K562 (cell line): Measurements from ENCODE around the gene FRRS1L. TPM values are rescaled to one million over a fixed set of nuclear protein-coding genes. Genes with fewer than 3 reads are reported as not detected.

ENCODE experiments used
- ATAC-seq: fragments of 200-7000 bp; cut with Tn5 transposase; 3 replicates; pipeline ENCODE4 v1.9.1; 2020; ENCODE audit warnings: moderate library complexity
- BruUV-seq: library from RNA; stranded (reverse); fragments of 400-500 nt; replicated peaks from 2 replicates; lab custom pipeline; 2021; lab: Mats Ljungman, UMichigan
- CTCF ChIA-PET: fragments of 300-600 bp; formaldehyde crosslinking; extraction: SDS; loops from one replicate; lab custom pipeline; 2021; ENCODE audit warnings: low intra/inter-chr PET ratio; lab: Yijun Ruan, JAX
- POLR2A ChIA-PET: fragments of 300-600, 350-650 bp; sonication (Branson Sonifier 250); formaldehyde crosslinking; extraction: SDS; loops from one replicate; lab custom pipeline; 2021; ENCODE audit warnings: antibody characterized with exemption, inconsistent platforms; lab: Yijun Ruan, JAX
- DNase-seq, 4 experiments: peaks; one replicate each; pipeline versions ENCODE4 v3.0.0 to v3.0.0-alpha.2; 2011 to 2018; ENCODE audit warnings: low spot score in 3 of 4, mixed read lengths in 3 of 4; ENCODE audit errors: extremely low read depth in 1 of 4
- FAIRE-seq: peaks from 2 replicates; lab custom pipeline; 2011; peaks lifted over from hg19 to GRCh38; lab: Jason Lieb, UNC
- H2AFZ ChIP-seq: 2 replicates; pipeline ENCODE4 v1.6.0; 2011; ENCODE audit warnings: low read depth, low read length, control low read depth, inconsistent platforms
- H3K27ac ChIP-seq: fragments of 200-600 bp; 3 replicates; pipeline ENCODE4 v1.8.0; 2011; ENCODE audit warnings: low read depth, mild to moderate bottlenecking, control low read depth, inconsistent platforms, low read length, moderate library complexity, mixed read lengths; ENCODE audit errors: extremely low read depth
- H3K27me3 ChIP-seq, 2 experiments: fragments of 300-600 bp in 1 of 2; 2 replicates in 1 of 2; 3 replicates in 1 of 2; pipeline versions ENCODE4 v1.6.0 to v1.8.0; 2011; ENCODE audit warnings: inconsistent platforms in 2 of 2, low read length in 2 of 2, mild to moderate bottlenecking in 1 of 2, mixed read lengths in 1 of 2, moderate library complexity in 1 of 2; ENCODE audit not compliant: control insufficient read depth in 2 of 2, insufficient read depth in 2 of 2
- H3K36me3 ChIP-seq: fragments of 300-600 bp; 3 replicates; pipeline ENCODE4 v1.8.0; 2011; ENCODE audit warnings: mild to moderate bottlenecking, low read length, inconsistent platforms; ENCODE audit not compliant: control insufficient read depth, insufficient read depth
- H3K4me1 ChIP-seq, 2 experiments: fragments of 200-600 bp in 1 of 2; replicated peaks in 1 of 2; 2 replicates in 1 of 2; 3 replicates in 1 of 2; pipeline versions ENCODE4 v1.5.1 to v1.8.0; 2011; ENCODE audit warnings: inconsistent platforms in 2 of 2, low read length in 2 of 2, mild to moderate bottlenecking in 1 of 2, mixed read lengths in 1 of 2, moderate library complexity in 1 of 2; ENCODE audit not compliant: control insufficient read depth in 2 of 2, insufficient read depth in 2 of 2
- H3K4me2 ChIP-seq: 2 replicates; pipeline ENCODE4 v1.6.1; 2011; ENCODE audit warnings: low read length, control low read depth, inconsistent platforms, mixed read lengths; ENCODE audit not compliant: insufficient read depth
- H3K4me3 ChIP-seq: fragments of 200-600 bp; sonication (generic), shearing (Covaris generic); 2 replicates; pipeline ENCODE4 v1.5.1; 2016; ENCODE audit warnings: control low read depth, inconsistent platforms
- H3K79me2 ChIP-seq: fragments of 200-600 bp; 3 replicates; pipeline ENCODE4 v1.8.0; 2011; ENCODE audit warnings: low read length, inconsistent platforms; ENCODE audit not compliant: control insufficient read depth, insufficient read depth
- H3K9ac ChIP-seq, 2 experiments: 2 replicates each; pipeline versions ENCODE4 v1.6.0 to v1.6.1; 2011; ENCODE audit warnings: low read depth in 2 of 2, low read length in 2 of 2, control low read depth in 1 of 2, inconsistent platforms in 1 of 2, mild to moderate bottlenecking in 1 of 2, mixed read lengths in 1 of 2; ENCODE audit not compliant: insufficient read depth in 1 of 2
- H3K9me1 ChIP-seq: one replicate; pipeline ENCODE4 v1.6.0; 2011; ENCODE audit warnings: inconsistent platforms, mild to moderate bottlenecking, low read length, moderate library complexity; ENCODE audit not compliant: control insufficient read depth, insufficient read depth
- H3K9me3 ChIP-seq: replicated peaks from 2 replicates; pipeline ENCODE4 v1.5.1; 2011; ENCODE audit warnings: low read depth, low read length, inconsistent platforms; ENCODE audit not compliant: control insufficient read depth, insufficient read depth
- H4K20me1 ChIP-seq: replicated peaks from 2 replicates; pipeline ENCODE4 v1.6.1; 2011; ENCODE audit warnings: low read length, inconsistent platforms, mixed read lengths; ENCODE audit not compliant: control insufficient read depth, insufficient read depth
- BRF1 ChIP-seq: IDR thresholded peaks from 3 replicates; pipeline ENCODE4 v1.6.1; 2011; ENCODE audit warnings: borderline replicate concordance, mild to moderate bottlenecking; ENCODE audit not compliant: insufficient read length; ENCODE audit errors: extremely low read depth
- C11orf30 ChIP-seq: fragments of 450-650 bp; IDR thresholded peaks from 2 replicates; pipeline ENCODE4 v1.6.1; 2016; ENCODE audit warnings: low read depth, mild to moderate bottlenecking
- CTCFL ChIP-seq: IDR thresholded peaks from 2 replicates; pipeline ENCODE4 v1.6.1; 2011; ENCODE audit warnings: borderline replicate concordance, low read depth, mild to moderate bottlenecking, moderate library complexity, low read length; ENCODE audit not compliant: insufficient read depth, poor library complexity, severe bottlenecking
- HDGF ChIP-seq: fragments of 450-650 bp; IDR thresholded peaks from 2 replicates; pipeline ENCODE4 v1.6.1; 2016
- HSF4 ChIP-seq: fragments of 250-450 bp; sonication (Bioruptor Pico); IDR thresholded peaks from 2 replicates; pipeline ENCODE4 v2.1.2; 2022; ENCODE audit warnings: mild to moderate bottlenecking, moderate library complexity, borderline replicate concordance
- NR1H2 ChIP-seq: sonication (generic); formaldehyde crosslinking; IDR thresholded peaks from 2 replicates; pipeline ENCODE4 v1.4.0; 2020; ENCODE audit warnings: mild to moderate bottlenecking, missing genetic modification reagents
- NR2F6 ChIP-seq: fragments of 450-650 bp; formaldehyde crosslinking; IDR thresholded peaks from 2 replicates; pipeline ENCODE4 v1.4.0; 2020; ENCODE audit warnings: mild to moderate bottlenecking
- RNF2 ChIP-seq: sonication (generic); IDR thresholded peaks from 2 replicates; pipeline ENCODE4 v1.6.1; 2016
- RUNX1 ChIP-seq: sonication (generic); IDR thresholded peaks from 2 replicates; pipeline ENCODE4 v1.6.1; 2016; ENCODE audit warnings: antibody characterized with exemption, low read depth
- SLC30A9 ChIP-seq: fragments of 250-450 bp; sonication (Bioruptor Pico); IDR thresholded peaks from 2 replicates; pipeline ENCODE4 v1.8.0; 2022; ENCODE audit warnings: mild to moderate bottlenecking, moderate library complexity
- SMAD1 ChIP-seq: fragments of 150-350 bp; IDR thresholded peaks from 2 replicates; pipeline ENCODE4 v1.6.1; 2014; ENCODE audit warnings: low read length, low read depth; ENCODE audit not compliant: partially characterized antibody
- STAG1 ChIP-seq: sonication (generic); formaldehyde crosslinking; IDR thresholded peaks from 2 replicates; pipeline ENCODE4 v1.5.0; 2020; ENCODE audit warnings: missing genetic modification reagents, borderline replicate concordance
- STAT5B ChIP-seq: fragments of 250-450 bp; sonication (Bioruptor Pico); IDR thresholded peaks from 2 replicates; pipeline ENCODE4 v1.8.0; 2021; ENCODE audit warnings: mild to moderate bottlenecking, inconsistent platforms
- TAF15 ChIP-seq: fragments of 200-400 bp; formaldehyde crosslinking; IDR thresholded peaks from 2 replicates; pipeline ENCODE4 v1.6.1; 2017; ENCODE audit warnings: mild to moderate bottlenecking, low read depth, low read length, moderate library complexity
- TAF9B ChIP-seq: fragments of 450-650 bp; IDR thresholded peaks from 2 replicates; pipeline ENCODE4 v1.6.1; 2018; ENCODE audit warnings: mild to moderate bottlenecking; ENCODE audit not compliant: partially characterized antibody
- TEAD4 ChIP-seq, 2 experiments: sonication (generic) in 1 of 2; formaldehyde crosslinking in 1 of 2; IDR thresholded peaks; 2 replicates each; pipeline versions ENCODE4 v1.6.1 to v1.8.0; 2012 to 2022; ENCODE audit warnings: borderline replicate concordance in 1 of 2, inconsistent platforms in 1 of 2, low read length in 1 of 2, mild to moderate bottlenecking in 1 of 2, missing genetic modification reagents in 1 of 2
- ZKSCAN1 ChIP-seq: fragments of 150-350 bp; IDR thresholded peaks from 2 replicates; pipeline ENCODE4 v1.6.1; 2016; ENCODE audit warnings: low read depth, low read length
- ZNF347 ChIP-seq: fragments of 450-650 bp; formaldehyde crosslinking; IDR thresholded peaks from 2 replicates; pipeline ENCODE4 v1.4.0; 2020; ENCODE audit warnings: low read depth, mild to moderate bottlenecking, moderate library complexity
- ZNF41 ChIP-seq: fragments of 250-450 bp; sonication (Bioruptor Pico); conservative IDR thresholded peaks from 2 replicates; pipeline ENCODE4 v1.4.0; 2020; ENCODE audit warnings: mild to moderate bottlenecking
- WGBS: fragments of 100-300 bp; shearing (Covaris generic); methylation state at CpG from one replicate; pipeline ENCODE4 v1.1.6; 2016; ENCODE audit warnings: low coverage, mixed read lengths; ENCODE audit not compliant: insufficient coverage; ENCODE audit errors: missing lambda C conversion rate; 5-methylcytosine and 5-hydroxymethylcytosine counted together
- in situ Hi-C: fragments of 300-500 bp; cut with MboI; formaldehyde crosslinking; loops from 4 replicates; pipeline ENCODE4 v1.15.0; 2018; ENCODE audit warnings: inconsistent platforms, mixed read lengths
- intact Hi-C: fragments of 100-400 bp; cut with micrococcal nuclease; formaldehyde crosslinking; loops from 2 replicates; pipeline ENCODE4 v1.14.2; 2022
- polyA plus RNA-seq, 8 experiments: library from polyadenylated mRNA; depleted of rRNA in 4 of 8; stranded (reverse) in 5 of 8; unstranded in 3 of 8; fragments of >200 nt; fragmentation: Nextera tagmentation in 2 of 8; fragmentation: Illumina TruSeq in 1 of 8; extraction: Ambion mirVana in 2 of 8; extraction: Trizol in 1 of 8; gene quantifications; 2 replicates each; pipeline versions ENCODE4 v1.2.1 to v1.2.3, GENCODE V29; 2011 to 2014; ENCODE audit warnings: inconsistent platforms in 1 of 8, missing spikeins in 1 of 8
- total RNA-seq, 7 experiments: library from RNA; depleted of rRNA in 6 of 7; stranded (reverse); fragments of >200 nt in 6 of 7; fragmentation: Illumina TruSeq in 2 of 7; extraction: Trizol in 2 of 7; gene quantifications; 2 replicates each; pipeline versions ENCODE4 v1.2.1 to v1.2.3, GENCODE V29; 2011 to 2021; ENCODE audit warnings: low replicate concordance in 1 of 7

Gene FRRS1L
- total and polyA plus RNA-seq, 9 of the 15 experiments (the other 6 are each of a cell fraction or from before 2014, with no cell fraction given), result under 0.01 to 0.04 (median 0.03) TPM; not detected in 5

GRCh38 chr9:109205526-109205925 is 38.5 kb upstream of the FRRS1L start:
- Histone ChIP-seq H3K4me1 (no peaks in the 10 kb centered on the region), H2AFZ (no peak overlapping the region), H3K4me3 (no peak overlapping the region), H3K9me1 (no peaks in the 10 kb centered on the region), H3K4me2 (no peak overlapping the region), H3K79me2 (no peaks in the 10 kb centered on the region), H3K27me3 (peaks cover 14 to 17% of the 10 kb centered on the region in 2 experiments), H3K27ac (no peak overlapping the region), H3K9me3 (0 out of 2 replicates have a peak, but pooled peaks cover 1% of the 10 kb centered on the region), H3K9ac (no peak overlapping the region), H4K20me1 (no peaks in the 10 kb centered on the region), H3K36me3 (no peaks in the 10 kb centered on the region)
- 0% methylated on average over 1 of the region's 1 CpG for WGBS
- TF ChIP-seq SMAD1 (no peak), CTCFL (no peak), HSF4 (CRISPR knock-in tag) (no peak), RUNX1 (no peak), SLC30A9 (CRISPR knock-in tag) (no peak), BRF1 (no peak), HDGF (no peak), TEAD4 (IDR thresholded peaks at IDR 0.05; ENCODE audit: low read length) (no peak), TEAD4 (CRISPR knock-in tag; IDR thresholded peaks at IDR 0.05; ENCODE audit: borderline replicate concordance) (no peak), STAT5B (CRISPR knock-in tag) (no peak), STAG1 (no peak), RNF2 (no peak), TAF15 (no peak), TAF9B (no peak), NR2F6 (CRISPR knock-in tag) (no peak), C11orf30 (no peak), ZNF347 (CRISPR knock-in tag) (no peak), ZKSCAN1 (no peak), NR1H2 (CRISPR knock-in tag) (no peak), ZNF41 (CRISPR knock-in tag) (no peak)
- intact Hi-C loops, result no loop called here
- ChIA-PET CTCF (no interaction called here), POLR2A (interaction anchor here (0.6 kb wide), 1 partner anchor 15 kb away, joined by 3 read pairs; no protein-coding TSS in a partner anchor)
- DNase-seq, result no peak
- in situ Hi-C loops, result no loop called here
- no TSS peak for BruUV-seq
- ATAC-seq, result no peak
- FAIRE-seq, result no peak
